Embryonic facial prominence (tissue), 1 donor: ENCODE results near the gene OTUD5.

ENCODE experiments used
- DNase-seq: peaks from one replicate; pipeline ENCODE4 v3.0.0-alpha.2; 2016; ENCODE audit errors: extremely low spot score

The OTUD5 gene

GRCh38 chrX:48972220-48973164 is 15.1 kb upstream of the OTUD5 start:
- no peak for DNase-seq

GRCh38 chrX:48971249-48972219 is 14.1 kb upstream of the OTUD5 start, which contains the start of gene KCND1:
KCND1 (minus strand) TSS chrX:48971844; CDS start chrX:48970271, 1,573 bp downstream.
- DNase-seq = no peak

- no peak for DNase-seq
These were observed 12.1 kb upstream of the OTUD5 start for GRCh38 chrX:48969471-48969870.

- DNase-seq = no peak
These were observed 11.0 kb upstream of the OTUD5 start for GRCh38 chrX:48968377-48968776.

GRCh38 chrX:48966796-48967579 is 9.6 kb upstream of the OTUD5 start:
- no peak for DNase-seq

DNA sequence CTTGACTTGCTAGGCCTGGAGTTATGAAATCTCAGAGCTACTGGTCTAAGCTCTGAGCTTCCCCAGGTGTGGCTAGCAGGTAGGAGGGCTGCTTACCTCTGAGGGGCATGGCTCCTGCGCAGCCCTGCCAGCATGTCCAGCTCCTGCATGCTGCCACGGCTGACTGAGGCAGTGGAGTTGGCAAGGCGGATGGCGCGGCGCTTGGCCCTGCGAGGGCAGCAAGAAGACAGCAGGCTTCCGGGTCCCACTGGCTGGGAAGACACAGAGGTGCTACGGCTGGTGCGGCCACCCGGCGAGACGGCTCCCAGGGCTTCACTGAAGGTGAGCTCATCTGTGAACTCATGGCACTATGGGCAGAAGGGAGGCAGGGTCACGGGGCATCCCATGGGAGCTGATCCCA is 8.6 kb upstream of the OTUD5 start:
- DNase-seq = no peak

GRCh38 chrX:48961585-48962091 is 4.2 kb upstream of the OTUD5 start:
- DNase-seq = no peak

GRCh38 chrX:48960291-48960690 is 2.9 kb upstream of the OTUD5 start:
- DNase-seq = no peak

GRCh38 chrX:48958635-48959094 is 1.3 kb upstream of the OTUD5 start:
- no peak for DNase-seq

DNA sequence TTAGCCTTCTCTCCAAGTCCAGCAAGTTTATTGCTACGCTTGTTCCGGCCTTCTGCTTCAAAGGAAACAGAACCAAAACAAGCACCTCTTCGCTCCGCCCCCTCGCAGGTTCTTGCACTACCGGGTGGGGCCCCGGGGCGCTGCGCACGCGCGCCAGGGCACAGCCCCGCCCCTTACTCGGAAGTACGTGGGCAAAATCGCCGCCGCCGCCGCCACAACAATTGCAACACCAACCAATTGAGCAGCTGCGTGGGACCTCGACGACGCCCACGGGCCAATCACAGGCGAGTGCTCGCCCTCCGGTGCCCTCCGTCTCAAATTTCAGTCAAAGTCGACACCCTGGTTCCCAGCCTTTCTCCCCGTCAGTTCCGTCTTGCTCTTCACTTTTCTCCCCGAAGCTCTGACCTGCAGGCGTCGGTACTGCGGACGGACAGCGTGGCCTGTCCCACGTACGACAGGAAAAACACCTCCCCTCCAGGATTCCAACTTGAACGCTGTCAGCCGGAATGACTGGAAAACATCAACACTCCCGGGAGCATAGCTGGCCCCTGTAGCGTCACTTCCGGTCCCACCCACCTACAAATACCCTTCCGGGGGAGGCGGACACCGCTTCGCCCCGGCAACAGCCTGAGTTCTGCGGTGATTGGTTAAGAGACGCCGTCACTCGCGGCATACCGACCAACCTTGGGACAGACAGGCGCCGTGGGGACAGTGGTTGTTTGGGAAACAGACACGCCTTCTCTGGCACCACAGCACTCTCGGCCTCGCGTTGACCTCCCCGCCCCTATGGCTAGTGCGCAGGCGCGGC is 624 bp upstream of the OTUD5 start:
- DNase-seq = peak; percentile 96

GRCh38 chrX:48956728-48957414 is 536 bp downstream of the OTUD5 start:
- DNase-seq = no peak

- no peak for DNase-seq
These were observed 8.8 kb downstream of the OTUD5 start for GRCh38 chrX:48948589-48948988.

- DNase-seq = no peak
These were observed 11.7 kb downstream of the OTUD5 start for GRCh38 chrX:48945517-48946348.

DNA sequence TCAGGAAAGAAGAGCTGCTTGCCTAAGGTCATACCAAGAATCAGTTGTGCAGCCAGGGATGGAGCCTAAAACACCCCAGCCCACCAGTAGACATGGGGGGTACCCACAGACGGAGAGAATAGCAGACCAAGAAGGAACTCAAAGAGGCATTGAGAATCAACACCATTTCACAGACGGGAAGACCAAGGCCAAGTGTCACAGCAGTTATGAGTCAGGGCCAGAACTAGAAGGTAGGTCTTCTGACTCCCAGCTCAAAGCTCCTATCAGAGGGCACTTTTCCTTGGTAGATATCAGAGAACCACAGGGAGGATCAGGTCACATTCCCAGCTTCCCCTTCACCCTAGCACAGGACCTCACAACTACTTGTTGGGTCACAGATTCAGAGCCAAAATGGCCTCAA is 14.5 kb downstream of the OTUD5 start:
- no peak for DNase-seq

DNA sequence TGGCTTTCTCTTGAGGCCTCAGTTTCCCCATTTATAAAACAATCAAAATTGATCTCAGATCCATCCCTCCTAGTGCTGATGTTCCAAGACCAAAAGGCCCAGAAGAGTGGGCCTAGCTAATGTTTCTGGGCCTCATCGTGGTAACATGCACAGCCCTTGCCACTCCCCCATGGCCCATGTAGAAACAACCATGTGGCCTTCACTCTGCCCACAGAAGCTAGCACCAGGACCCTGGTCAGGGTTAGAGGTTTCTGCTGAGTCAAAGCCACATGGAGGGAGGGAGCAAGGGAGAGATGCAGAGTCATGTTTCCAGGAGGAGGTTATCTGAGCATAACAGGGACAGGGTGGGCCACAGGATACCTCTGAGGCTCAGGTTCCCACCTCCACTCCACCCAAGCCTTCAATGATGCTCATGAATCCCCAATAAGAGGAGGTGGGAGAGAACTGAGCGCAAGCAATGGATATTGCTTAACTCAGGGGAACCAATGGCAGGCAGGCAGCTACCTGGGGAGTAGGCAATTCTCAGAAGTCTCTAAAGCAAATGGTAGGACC is 16.9 kb downstream of the OTUD5 start:
- DNase-seq = no peak

DNA sequence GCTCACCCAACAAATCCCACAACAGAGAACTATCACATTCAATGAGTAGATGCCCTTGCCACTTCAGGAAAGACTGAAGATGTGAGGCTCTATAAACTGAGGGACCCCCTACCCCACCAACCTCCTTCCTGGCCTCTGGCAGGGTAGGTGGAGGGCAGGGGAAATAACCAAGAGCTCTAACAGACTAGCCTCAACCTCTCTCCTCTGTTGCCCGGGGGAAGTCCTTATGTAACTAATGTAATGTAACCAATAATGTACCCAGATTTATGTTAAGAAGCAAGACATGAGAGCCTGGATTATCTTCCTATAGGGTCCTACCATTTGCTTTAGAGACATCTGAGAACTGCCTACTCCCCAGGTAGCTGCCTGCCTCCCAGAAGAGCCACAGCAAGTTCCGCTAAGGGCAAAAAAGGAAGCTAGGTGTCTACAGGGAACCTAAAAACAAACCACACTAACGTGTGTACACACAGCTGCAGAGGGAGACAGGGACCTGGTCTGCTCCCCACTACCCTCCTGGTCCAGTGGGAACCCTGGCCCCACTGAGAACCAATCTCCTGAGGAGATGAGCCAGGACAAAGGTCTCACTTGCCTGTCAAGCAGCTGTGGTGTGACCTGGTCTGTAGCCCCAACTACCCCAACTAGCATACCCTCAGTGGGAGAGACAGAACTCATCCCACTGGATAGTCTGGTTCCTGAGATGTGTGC is 17.7 kb downstream of the OTUD5 start:
- no peak for DNase-seq

- no peak for DNase-seq
These were observed 18.5 kb downstream of the OTUD5 start for GRCh38 chrX:48938721-48939425.
